Activated CD8-positive, alpha-beta T cell treated with anti-CD3 and anti-CD28 coated beads, Interleukin-2, amount 10 ng/mL, durations not matched to agents 7 days and 5 days (primary cell): ENCODE measurements around the gene PDZD7. TPM values are rescaled to one million over a fixed set of nuclear protein-coding genes. Genes with fewer than 3 reads are reported as not detected.

Experiments
- ATAC-seq: fragments of 150-1000 bp; cut with Tn5 transposase; one replicate; pipeline ENCODE4 v1.10.0; 2021; ENCODE audit warnings: moderate library complexity
- CTCF ChIA-PET: fragments of 350-600 bp; sonication (Branson Sonifier 250); formaldehyde crosslinking; loops from one replicate; lab custom pipeline; 2021; ENCODE audit warnings: antibody characterized with exemption; lab: Charles Lee
- POLR2A ChIA-PET: fragments of 350-600 bp; sonication (Branson Sonifier 250); formaldehyde crosslinking; loops from one replicate; lab custom pipeline; 2021; ENCODE audit warnings: antibody characterized with exemption; lab: Charles Lee
- DNase-seq: peaks from one replicate; pipeline ENCODE4 v3.0.0-alpha.2; 2020
- H3K27ac Mint-ChIP-seq: one replicate; pipeline ENCODE4 v1.8.0; 2021; ENCODE audit warnings: mild to moderate bottlenecking, mixed read lengths
- H3K27me3 Mint-ChIP-seq: one replicate; pipeline ENCODE4 v1.8.0; 2021; ENCODE audit warnings: low read depth, mixed read lengths
- H3K36me3 Mint-ChIP-seq: one replicate; pipeline ENCODE4 v1.8.0; 2021; ENCODE audit warnings: low read depth, mixed read lengths
- H3K4me1 Mint-ChIP-seq: one replicate; pipeline ENCODE4 v1.8.0; 2021; ENCODE audit warnings: low read depth, mixed read lengths
- H3K4me3 Mint-ChIP-seq: one replicate; pipeline ENCODE4 v1.8.0; 2021; ENCODE audit warnings: mild to moderate bottlenecking, mixed read lengths
- H3K9me3 Mint-ChIP-seq: one replicate; pipeline ENCODE4 v1.8.0; 2022; ENCODE audit warnings: mixed read lengths; ENCODE audit not compliant: insufficient read depth
- total RNA-seq, 2 experiments: library from RNA; stranded (reverse); gene quantifications; one replicate each; pipeline ENCODE4 v1.2.3, GENCODE V29; 2021

PDZD7 gene
- total RNA-seq, 2 experiments from 2014 or later: 0.47 to 0.50 TPM

- H3K36me3 Mint-ChIP-seq: peaks cover 13% of the 10 kb centered on the region
- CTCF ChIA-PET: interaction anchor here (0.7 to 15.1 kb wide), 18 partner anchors 7 to 82 kb away, joined by 3 to 235 read pairs (median 7); no protein-coding TSS in a partner anchor
- H3K9me3 Mint-ChIP-seq: no peaks in the 10 kb centered on the region
- peaks cover 52% of the 10 kb centered on the region for H3K4me1 Mint-ChIP-seq
- peak; percentile 93 for DNase-seq
- peaks cover 31% of the 10 kb centered on the region for H3K27me3 Mint-ChIP-seq
- ATAC-seq: peak; percentile 71
- H3K27ac Mint-ChIP-seq: peak overlapping the region; percentile 96
- POLR2A ChIA-PET: interaction anchor here (0.7 to 1.2 kb wide), 4 partner anchors 13 to 32 kb away, joined by 3 to 7 read pairs (median 4); no protein-coding TSS in a partner anchor
- H3K4me3 Mint-ChIP-seq: peak overlapping the region; percentile 88
These were observed 30.2 kb upstream of the PDZD7 start for GRCh38 chr10:101060951-101061623.

GRCh38 chr10:101060036-101060950, 29.4 kb upstream of the PDZD7 start:
- Mint-ChIP-seq H3K27ac (peak overlapping the region; percentile 96), H3K4me3 (peak overlapping the region; percentile 88), H3K4me1 (peaks cover 47% of the 10 kb centered on the region), H3K36me3 (peaks cover 18% of the 10 kb centered on the region), H3K27me3 (peaks cover 23% of the 10 kb centered on the region), H3K9me3 (no peaks in the 10 kb centered on the region)
- CTCF ChIA-PET: interaction anchor here (0.7 to 15.1 kb wide), 14 partner anchors 8 to 83 kb away, joined by 3 to 235 read pairs (median 8); no protein-coding TSS in a partner anchor
- POLR2A ChIA-PET: interaction anchor here (0.7 to 1.1 kb wide), 4 partner anchors 9 to 25 kb away, joined by 3 to 4 read pairs (median 4); no protein-coding TSS in a partner anchor
- DNase-seq (peak; percentile 93), ATAC-seq (peak; percentile 75)

GRCh38 chr10:101056365-101057151, 25.6 kb upstream of the PDZD7 start:
- H3K9me3 Mint-ChIP-seq: no peaks in the 10 kb centered on the region
- DNase-seq (no peak), ATAC-seq (no peak)
- no peak overlapping the region for H3K27ac Mint-ChIP-seq
- no peak overlapping the region for H3K4me3 Mint-ChIP-seq
- peaks cover 26% of the 10 kb centered on the region for H3K36me3 Mint-ChIP-seq
- CTCF ChIA-PET: interaction anchor here (1.3 to 15.1 kb wide), 5 partner anchors 8 to 85 kb away, joined by 7 to 221 read pairs (median 41); no protein-coding TSS in a partner anchor
- POLR2A ChIA-PET: no interaction called here
- H3K4me1 Mint-ChIP-seq: peaks cover 40% of the 10 kb centered on the region
- H3K27me3 Mint-ChIP-seq: no peaks in the 10 kb centered on the region

DNA sequence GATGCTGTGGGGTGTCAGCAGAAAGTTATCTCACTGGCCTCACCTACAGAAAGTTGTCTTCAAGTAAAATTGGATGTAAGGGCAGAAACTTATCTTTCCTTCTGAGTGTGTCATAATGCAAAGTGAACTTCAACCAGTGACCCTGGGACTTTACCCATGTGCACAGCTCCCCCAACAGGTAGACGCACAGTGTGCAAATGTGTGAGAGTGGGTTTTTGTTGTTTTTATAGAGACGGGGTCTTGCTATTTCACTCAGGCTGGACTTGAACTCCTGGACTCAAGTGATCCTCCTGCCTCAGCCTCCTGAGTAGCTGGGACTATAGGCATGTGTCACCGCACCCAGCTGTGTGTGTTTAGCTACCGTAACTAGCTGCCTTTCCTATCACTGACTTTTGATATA, 24.5 kb upstream of the PDZD7 start:
- Mint-ChIP-seq H3K36me3 (peaks cover 26% of the 10 kb centered on the region), H3K4me3 (no peak overlapping the region), H3K27ac (no peak overlapping the region), H3K4me1 (peaks cover 45% of the 10 kb centered on the region), H3K9me3 (no peaks in the 10 kb centered on the region), H3K27me3 (peaks cover 6% of the 10 kb centered on the region)
- DNase-seq (no peak), ATAC-seq (no peak)
- CTCF ChIA-PET: interaction anchor here (0.8 to 5.9 kb wide), 6 partner anchors 13 to 87 kb away, joined by 3 to 56 read pairs (median 6); no protein-coding TSS in a partner anchor
- POLR2A ChIA-PET: interaction anchor here (0.9 to 1.2 kb wide), 2 partner anchors 13 to 58 kb away, joined by 3 to 6 read pairs; no protein-coding TSS in a partner anchor

DNA sequence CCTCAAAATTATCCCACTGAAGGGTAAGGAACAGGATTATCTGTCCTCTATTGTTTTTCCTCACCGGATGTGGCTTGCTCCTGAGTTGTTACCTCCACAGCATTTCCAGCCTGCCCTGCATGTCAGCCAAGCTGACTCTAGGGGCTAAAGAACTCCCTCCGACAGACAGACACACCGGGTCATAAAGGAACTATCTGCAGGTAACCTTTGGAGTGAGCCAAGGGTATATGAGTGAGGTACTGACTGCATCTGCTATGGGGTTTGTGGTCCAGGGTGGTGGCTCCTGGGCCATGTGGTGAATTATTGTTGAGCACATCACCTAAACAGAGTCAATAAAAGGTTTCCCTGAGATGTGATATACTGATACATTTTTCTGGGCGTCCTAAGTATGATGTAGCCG, 23.9 kb upstream of the PDZD7 start:
- POLR2A ChIA-PET: interaction anchor here (0.9 to 1.2 kb wide), 2 partner anchors 12 to 58 kb away, joined by 3 to 6 read pairs; no protein-coding TSS in a partner anchor
- Mint-ChIP-seq H3K27ac (no peak overlapping the region), H3K4me1 (peaks cover 48% of the 10 kb centered on the region), H3K27me3 (peaks cover 11% of the 10 kb centered on the region), H3K9me3 (no peaks in the 10 kb centered on the region), H3K4me3 (no peak overlapping the region), H3K36me3 (peaks cover 26% of the 10 kb centered on the region)
- CTCF ChIA-PET: interaction anchor here (0.9 to 5.9 kb wide), 5 partner anchors 12 to 87 kb away, joined by 3 to 56 read pairs (median 7); no protein-coding TSS in a partner anchor
- ATAC-seq (no peak), DNase-seq (no peak)

DNA sequence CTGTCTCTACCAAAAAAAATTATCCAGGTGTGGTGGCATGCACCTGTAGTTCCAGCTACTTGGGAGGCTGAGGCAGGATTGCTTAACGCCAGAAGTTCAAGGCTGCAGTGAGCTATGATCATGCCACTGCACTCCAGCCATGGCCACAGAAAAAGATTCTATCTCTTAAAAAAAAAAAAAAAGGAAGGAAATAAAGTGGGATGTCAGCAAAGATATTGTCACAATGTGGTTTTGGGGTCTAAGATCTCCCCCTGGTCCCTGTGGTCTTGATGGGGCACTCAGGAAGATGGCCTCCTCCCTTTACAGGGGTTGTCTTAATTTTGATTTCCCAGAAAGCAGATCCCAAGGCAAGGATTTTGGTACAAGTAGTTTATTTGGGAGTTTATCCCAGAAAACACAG, 23.4 kb upstream of the PDZD7 start:
- Mint-ChIP-seq H3K9me3 (no peaks in the 10 kb centered on the region), H3K36me3 (peaks cover 23% of the 10 kb centered on the region), H3K27ac (no peak overlapping the region), H3K4me3 (no peak overlapping the region), H3K27me3 (peaks cover 16% of the 10 kb centered on the region), H3K4me1 (peaks cover 46% of the 10 kb centered on the region)
- ATAC-seq (no peak), DNase-seq (no peak)
- ChIA-PET CTCF (interaction anchor here (1.4 kb wide), 1 partner anchor 13 kb away, joined by 5 read pairs; no protein-coding TSS in a partner anchor), POLR2A (no interaction called here)

DNA sequence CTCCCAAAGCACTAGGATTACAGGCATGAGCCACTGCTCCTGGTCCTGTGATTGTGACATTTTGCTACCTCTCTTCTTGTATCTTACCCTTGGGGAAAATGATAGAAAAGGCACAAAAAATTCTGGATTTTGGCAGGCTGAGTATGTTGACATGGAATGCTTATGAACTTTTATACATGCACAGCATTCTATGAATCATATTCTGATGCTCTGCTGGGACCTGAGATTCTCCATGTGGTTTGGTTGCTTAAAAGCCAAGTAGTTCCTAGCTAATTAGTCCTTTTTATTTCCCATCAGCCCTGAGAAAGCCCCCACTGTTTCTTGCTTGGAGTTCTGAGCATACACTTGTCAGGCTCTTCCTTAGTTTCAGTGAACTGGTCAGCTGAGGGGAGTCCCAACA, 22.6 kb upstream of the PDZD7 start:
- Mint-ChIP-seq H3K9me3 (no peaks in the 10 kb centered on the region), H3K4me3 (no peak overlapping the region), H3K27ac (no peak overlapping the region), H3K36me3 (peaks cover 20% of the 10 kb centered on the region), H3K4me1 (peaks cover 42% of the 10 kb centered on the region), H3K27me3 (peaks cover 25% of the 10 kb centered on the region)
- no peak for DNase-seq
- ATAC-seq: no peak
- POLR2A ChIA-PET: no interaction called here
- CTCF ChIA-PET: interaction anchor here (1.4 to 9.3 kb wide), 2 partner anchors 10 to 12 kb away, joined by 5 to 221 read pairs; partner anchors contain the start of gene KAZALD1

DNA sequence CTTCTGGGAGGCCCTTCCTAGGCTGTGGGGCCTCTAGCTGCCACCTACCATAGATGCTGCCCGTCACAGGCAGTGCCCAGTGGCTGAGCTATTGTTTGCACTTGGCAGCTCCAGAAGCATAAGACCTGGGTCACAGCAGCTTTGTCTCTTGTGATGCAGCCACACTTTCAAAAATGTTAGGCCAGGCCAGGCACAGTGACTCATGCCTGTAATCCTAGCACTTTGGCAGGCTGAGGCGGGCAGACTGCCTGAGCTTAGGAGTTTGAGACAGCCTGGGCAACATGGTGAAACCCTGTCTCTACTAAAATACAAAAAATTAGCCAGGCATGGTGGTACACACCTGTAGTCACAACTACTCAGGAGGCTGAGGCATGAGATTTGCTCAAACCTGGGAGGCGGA, 21.4 kb upstream of the PDZD7 start:
- H3K4me1 Mint-ChIP-seq: peaks cover 38% of the 10 kb centered on the region
- DNase-seq (no peak), ATAC-seq (no peak)
- H3K9me3 Mint-ChIP-seq: no peaks in the 10 kb centered on the region
- no peak overlapping the region for H3K4me3 Mint-ChIP-seq
- ChIA-PET CTCF (interaction anchor here (1.3 to 9.3 kb wide), 10 partner anchors 10 to 90 kb away, joined by 3 to 221 read pairs (median 17); partner anchors contain the start of genes KAZALD1, PDZD7 and SFXN3), POLR2A (no interaction called here)
- peaks cover 36% of the 10 kb centered on the region for H3K27me3 Mint-ChIP-seq
- no peak overlapping the region for H3K27ac Mint-ChIP-seq
- H3K36me3 Mint-ChIP-seq: peaks cover 19% of the 10 kb centered on the region

DNA sequence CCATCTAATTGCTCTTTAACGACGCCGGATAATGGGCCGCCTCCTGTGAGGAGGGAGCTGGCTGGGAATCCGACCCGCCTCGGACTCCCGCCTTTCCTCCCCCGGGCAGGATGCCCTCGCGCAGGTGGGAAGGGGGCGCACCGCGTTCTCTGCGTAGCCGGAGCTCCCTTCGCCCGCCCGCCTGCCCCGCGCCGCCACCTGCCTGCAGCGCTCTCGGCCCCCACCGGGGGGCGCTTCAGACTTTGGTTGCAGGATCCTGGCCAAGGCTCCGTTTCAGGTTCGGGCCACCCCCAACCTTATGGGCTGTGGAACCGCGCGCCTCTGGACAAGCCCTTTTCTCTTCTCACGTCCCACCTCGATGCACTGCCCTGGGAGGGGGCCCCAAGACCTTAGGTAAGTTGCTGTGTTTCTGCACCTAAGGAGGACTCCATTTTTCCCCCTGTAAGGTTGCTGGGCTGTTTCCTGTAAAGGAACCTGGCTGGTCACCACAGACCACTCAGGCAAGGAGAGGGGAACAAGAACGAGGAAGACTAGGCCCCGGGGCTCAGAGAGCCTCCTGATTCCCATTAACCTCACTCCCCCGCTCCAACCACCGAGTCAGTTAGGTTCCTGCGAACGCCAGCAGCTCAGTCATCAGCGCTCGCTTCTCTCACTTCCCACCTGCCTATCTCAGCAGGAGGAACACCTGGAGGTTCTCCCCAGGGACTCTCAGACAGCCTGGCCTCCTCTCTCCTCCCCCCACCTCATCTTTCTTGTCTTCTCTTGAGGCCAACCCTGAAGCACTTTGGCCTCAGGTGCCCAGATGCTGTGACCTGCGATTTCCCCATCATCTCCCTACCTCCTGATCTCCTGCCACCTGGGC, 19.5 kb upstream of the PDZD7 start:
- H3K4me1 Mint-ChIP-seq: peaks cover 34% of the 10 kb centered on the region
- ATAC-seq (peak; percentile 89), DNase-seq (peak; percentile 85)
- CTCF ChIA-PET: interaction anchor here (0.6 to 9.3 kb wide), 29 partner anchors 8 to 989 kb away, joined by 3 to 221 read pairs (median 4); partner anchors contain the start of genes KAZALD1, LZTS2, PDZD7 and SFXN3
- H3K9me3 Mint-ChIP-seq: no peaks in the 10 kb centered on the region
- peaks cover 48% of the 10 kb centered on the region for H3K27me3 Mint-ChIP-seq
- H3K27ac Mint-ChIP-seq: no peak overlapping the region
- peak overlapping the region; percentile 25 for H3K4me3 Mint-ChIP-seq
- H3K36me3 Mint-ChIP-seq: peaks cover 9% of the 10 kb centered on the region
- POLR2A ChIA-PET: interaction anchor here (0.6 kb wide), 1 partner anchor 13 kb away, joined by 3 read pairs; no protein-coding TSS in a partner anchor
